ENCODE results near the gene MYO16. TPM values are rescaled to one million over a fixed set of nuclear protein-coding genes. Genes with fewer than 3 reads are reported as not detected.

The MYO16 gene
- total RNA-seq, 1 donor from 2014 or later: 22.0 TPM

GRCh38 chr13:108669381-108669780, 40.0 kb downstream of the MYO16 start:
- H3K4me3 Mint-ChIP-seq (ENCODE audit: unreplicated experiment): no peak overlapping the region

DNA sequence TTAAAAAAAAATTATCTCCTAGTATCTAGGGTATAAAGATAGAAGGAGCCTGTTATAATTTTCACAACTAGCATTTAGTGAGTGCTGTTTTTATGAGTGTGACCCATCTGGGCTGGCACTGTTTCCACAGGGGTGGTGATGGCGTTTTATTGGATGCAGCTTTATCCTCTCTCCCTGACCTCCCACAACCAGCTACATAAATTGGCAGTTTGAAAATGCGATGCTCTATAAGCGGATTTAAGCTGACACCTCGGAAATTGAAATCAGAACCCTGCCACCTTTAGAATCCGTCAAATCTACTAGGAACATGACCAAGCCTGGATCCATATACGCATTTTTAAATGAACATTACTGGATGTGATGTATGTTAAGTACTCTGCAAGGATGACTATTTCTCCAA, 44.9 kb downstream of the MYO16 start:
- no peaks in the 10 kb centered on the region for H3K27me3 Mint-ChIP-seq (ENCODE audit: unreplicated experiment)
- no peak overlapping the region for H3K27ac Mint-ChIP-seq (ENCODE audit: unreplicated experiment)
- H3K9me3 Mint-ChIP-seq (ENCODE audit: unreplicated experiment): peaks cover 4% of the 10 kb centered on the region
- no peak for DNase-seq
- peaks cover 10% of the 10 kb centered on the region for H3K36me3 Mint-ChIP-seq (ENCODE audit: unreplicated experiment)
- H3K4me1 Mint-ChIP-seq (ENCODE audit: low read depth, unreplicated experiment): no peaks in the 10 kb centered on the region
- TF ChIP-seq, protein P1, sequence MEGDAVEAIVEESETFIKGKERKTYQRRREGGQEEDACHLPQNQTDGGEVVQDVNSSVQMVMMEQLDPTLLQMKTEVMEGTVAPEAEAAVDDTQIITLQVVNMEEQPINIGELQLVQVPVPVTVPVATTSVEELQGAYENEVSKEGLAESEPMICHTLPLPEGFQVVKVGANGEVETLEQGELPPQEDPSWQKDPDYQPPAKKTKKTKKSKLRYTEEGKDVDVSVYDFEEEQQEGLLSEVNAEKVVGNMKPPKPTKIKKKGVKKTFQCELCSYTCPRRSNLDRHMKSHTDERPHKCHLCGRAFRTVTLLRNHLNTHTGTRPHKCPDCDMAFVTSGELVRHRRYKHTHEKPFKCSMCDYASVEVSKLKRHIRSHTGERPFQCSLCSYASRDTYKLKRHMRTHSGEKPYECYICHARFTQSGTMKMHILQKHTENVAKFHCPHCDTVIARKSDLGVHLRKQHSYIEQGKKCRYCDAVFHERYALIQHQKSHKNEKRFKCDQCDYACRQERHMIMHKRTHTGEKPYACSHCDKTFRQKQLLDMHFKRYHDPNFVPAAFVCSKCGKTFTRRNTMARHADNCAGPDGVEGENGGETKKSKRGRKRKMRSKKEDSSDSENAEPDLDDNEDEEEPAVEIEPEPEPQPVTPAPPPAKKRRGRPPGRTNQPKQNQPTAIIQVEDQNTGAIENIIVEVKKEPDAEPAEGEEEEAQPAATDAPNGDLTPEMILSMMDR (IDR thresholded peaks at IDR 0.05; ENCODE audit: partially characterized antibody, unreplicated experiment): no peak
- no peak overlapping the region for H3K4me3 Mint-ChIP-seq (ENCODE audit: unreplicated experiment)

More at GRCh38 chr13:108669381-108669780, 40.0 kb downstream of the MYO16 start:
- no peaks in the 10 kb centered on the region for H3K4me1 Mint-ChIP-seq (ENCODE audit: low read depth, unreplicated experiment)
- H3K27me3 Mint-ChIP-seq (ENCODE audit: unreplicated experiment): no peaks in the 10 kb centered on the region
- peaks cover 24% of the 10 kb centered on the region for H3K36me3 Mint-ChIP-seq (ENCODE audit: unreplicated experiment)
- no peak for DNase-seq
- TF ChIP-seq, protein P1 (IDR thresholded peaks at IDR 0.05; ENCODE audit: partially characterized antibody, unreplicated experiment): no peak
- peaks cover 11% of the 10 kb centered on the region for H3K9me3 Mint-ChIP-seq (ENCODE audit: unreplicated experiment)
- H3K27ac Mint-ChIP-seq (ENCODE audit: unreplicated experiment): no peak overlapping the region

GRCh38 chr13:108674771-108675170, 45.4 kb downstream of the MYO16 start:
- DNase-seq: no peak
- Mint-ChIP-seq H3K9me3 (ENCODE audit: unreplicated experiment) (no peaks in the 10 kb centered on the region), H3K4me1 (ENCODE audit: low read depth, unreplicated experiment) (no peaks in the 10 kb centered on the region), H3K4me3 (ENCODE audit: unreplicated experiment) (no peak overlapping the region), H3K27me3 (ENCODE audit: unreplicated experiment) (no peaks in the 10 kb centered on the region), H3K36me3 (ENCODE audit: unreplicated experiment) (peaks cover 6% of the 10 kb centered on the region), H3K27ac (ENCODE audit: unreplicated experiment) (no peak overlapping the region)
- TF ChIP-seq, protein P1 (IDR thresholded peaks at IDR 0.05; ENCODE audit: partially characterized antibody, unreplicated experiment): no peak

DNA sequence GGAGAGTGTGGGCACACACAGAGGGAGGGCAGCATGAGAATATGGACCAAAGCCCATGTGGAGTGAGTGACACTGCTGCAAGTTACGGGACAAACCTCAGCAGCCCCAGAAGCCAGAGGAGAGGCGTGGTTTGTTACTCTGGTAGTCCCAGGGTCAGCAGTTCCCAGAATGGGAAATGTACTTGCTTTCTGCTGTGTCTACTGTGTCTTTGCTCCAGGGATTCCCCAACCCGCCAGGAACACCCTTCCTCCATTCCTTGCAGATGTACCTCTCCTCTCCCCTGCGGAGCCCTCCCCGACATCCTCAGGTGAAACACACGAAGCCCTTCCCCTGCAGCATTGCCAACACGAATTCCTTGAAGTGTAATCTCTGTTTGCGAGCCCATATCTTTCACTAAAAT, 47.2 kb downstream of the MYO16 start:
- Mint-ChIP-seq H3K4me1 (ENCODE audit: low read depth, unreplicated experiment) (no peaks in the 10 kb centered on the region), H3K9me3 (ENCODE audit: unreplicated experiment) (no peaks in the 10 kb centered on the region), H3K27me3 (ENCODE audit: unreplicated experiment) (no peaks in the 10 kb centered on the region), H3K36me3 (ENCODE audit: unreplicated experiment) (no peaks in the 10 kb centered on the region), H3K4me3 (ENCODE audit: unreplicated experiment) (no peak overlapping the region), H3K27ac (ENCODE audit: unreplicated experiment) (no peak overlapping the region)
- no peak for DNase-seq
- TF ChIP-seq, protein P1 (IDR thresholded peaks at IDR 0.05; ENCODE audit: partially characterized antibody, unreplicated experiment): no peak

DNA sequence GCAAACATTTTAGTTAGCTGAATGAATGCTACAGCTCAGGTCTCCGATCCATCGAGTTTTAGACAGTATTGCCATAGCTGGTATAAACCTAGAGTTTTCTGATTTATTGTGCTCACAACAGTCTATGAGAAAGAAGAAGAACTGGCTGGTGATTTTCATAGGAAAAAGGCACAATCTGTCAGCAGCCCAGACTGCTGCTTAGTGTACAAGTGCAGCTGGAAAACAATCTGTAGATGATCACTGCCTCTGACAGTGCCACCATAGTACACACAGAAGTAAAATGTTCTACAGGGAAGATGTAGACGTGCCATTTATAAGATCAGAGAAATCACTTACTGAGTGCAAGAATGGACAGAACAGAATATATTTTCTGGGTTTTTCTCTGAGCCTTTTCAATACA, 48.4 kb downstream of the MYO16 start:
- no peak for DNase-seq
- Mint-ChIP-seq H3K36me3 (ENCODE audit: unreplicated experiment) (no peaks in the 10 kb centered on the region), H3K9me3 (ENCODE audit: unreplicated experiment) (no peaks in the 10 kb centered on the region), H3K4me1 (ENCODE audit: low read depth, unreplicated experiment) (no peaks in the 10 kb centered on the region), H3K27me3 (ENCODE audit: unreplicated experiment) (no peaks in the 10 kb centered on the region), H3K4me3 (ENCODE audit: unreplicated experiment) (no peak overlapping the region), H3K27ac (ENCODE audit: unreplicated experiment) (no peak overlapping the region)
- TF ChIP-seq, protein P1 (IDR thresholded peaks at IDR 0.05; ENCODE audit: partially characterized antibody, unreplicated experiment): no peak
